ENCODE measurements around the gene FNDC3B.

FNDC3B gene

GRCh38 chr3:172052405-172052804 is 13.0 kb downstream of the FNDC3B start:
- Histone ChIP-seq H3K9ac (ENCODE audit: low read length) (no peak overlapping the region), H3K36me3 (ENCODE audit: insufficient read depth, low read length) (no peaks in the 10 kb centered on the region), H3K4me2 (ENCODE audit: low read length) (no peak overlapping the region), H3K4me1 (ENCODE audit: insufficient read depth, low read length, severe bottlenecking) (no peaks in the 10 kb centered on the region), H3K27ac (ENCODE audit: low read depth, low read length, poor library complexity, severe bottlenecking) (no peak overlapping the region), H3K9me3 (ENCODE audit: low read length) (no peaks in the 10 kb centered on the region), H3K9me2 (ENCODE audit: low read depth, low read length) (no peaks in the 10 kb centered on the region), H4K20me1 (ENCODE audit: insufficient read depth, low read length) (no peaks in the 10 kb centered on the region), H3K27me3 (ENCODE audit: insufficient read depth, low read length) (no peaks in the 10 kb centered on the region), H3K4me3 (ENCODE audit: low read depth, low read length, poor library complexity, severe bottlenecking) (no peak overlapping the region), H3F3A (ENCODE audit: insufficient read depth, low read length) (no peaks in the 10 kb centered on the region), H2AFZ (ENCODE audit: low read length) (no peak overlapping the region), H3K79me2 (ENCODE audit: insufficient read depth, low read length) (no peaks in the 10 kb centered on the region)
- TF ChIP-seq CTCF (IDR thresholded peaks at IDR 0.05; ENCODE audit: low read length) = no peak
- TF ChIP-seq EZH2 (IDR thresholded peaks at IDR 0.05; ENCODE audit: borderline replicate concordance, low read length) = no peak

- Histone ChIP-seq H3K27me3 (ENCODE audit: insufficient read depth, low read length) (no peaks in the 10 kb centered on the region), H3F3A (ENCODE audit: insufficient read depth, low read length) (no peaks in the 10 kb centered on the region), H3K4me2 (ENCODE audit: low read length) (no peak overlapping the region), H3K36me3 (ENCODE audit: insufficient read depth, low read length) (no peaks in the 10 kb centered on the region), H3K27ac (ENCODE audit: low read depth, low read length, poor library complexity, severe bottlenecking) (no peak overlapping the region), H3K9me2 (ENCODE audit: low read depth, low read length) (no peaks in the 10 kb centered on the region), H3K4me1 (ENCODE audit: insufficient read depth, low read length, severe bottlenecking) (no peaks in the 10 kb centered on the region), H3K9ac (ENCODE audit: low read length) (no peak overlapping the region), H3K4me3 (ENCODE audit: low read depth, low read length, poor library complexity, severe bottlenecking) (no peak overlapping the region), H3K79me2 (ENCODE audit: insufficient read depth, low read length) (no peaks in the 10 kb centered on the region), H2AFZ (ENCODE audit: low read length) (no peak overlapping the region), H3K9me3 (ENCODE audit: low read length) (no peaks in the 10 kb centered on the region), H4K20me1 (ENCODE audit: insufficient read depth, low read length) (no peaks in the 10 kb centered on the region)
- TF ChIP-seq EZH2 (IDR thresholded peaks at IDR 0.05; ENCODE audit: borderline replicate concordance, low read length) = no peak
- no peak for TF ChIP-seq CTCF (IDR thresholded peaks at IDR 0.05; ENCODE audit: low read length)
Measured at GRCh38 chr3:172054115-172054764, 14.9 kb downstream of the FNDC3B start.

- TF ChIP-seq EZH2 (IDR thresholded peaks at IDR 0.05; ENCODE audit: borderline replicate concordance, low read length) (no peak), CTCF (IDR thresholded peaks at IDR 0.05; ENCODE audit: low read length) (no peak)
- H3K4me3 ChIP-seq (ENCODE audit: low read depth, low read length, poor library complexity, severe bottlenecking) = no peak overlapping the region
Measured at GRCh38 chr3:172056416-172056815, 17.0 kb downstream of the FNDC3B start.

More at GRCh38 chr3:172056416-172056815, 17.0 kb downstream of the FNDC3B start:
- no peaks in the 10 kb centered on the region for H3K9me2 ChIP-seq (ENCODE audit: low read depth, low read length)
- no peaks in the 10 kb centered on the region for H3K27me3 ChIP-seq (ENCODE audit: insufficient read depth, low read length)
- H3K4me2 ChIP-seq (ENCODE audit: low read length) = no peak overlapping the region
- H3K36me3 ChIP-seq (ENCODE audit: insufficient read depth, low read length) = no peaks in the 10 kb centered on the region
- H2AFZ ChIP-seq (ENCODE audit: low read length) = no peak overlapping the region
- no peak overlapping the region for H3K9ac ChIP-seq (ENCODE audit: low read length)
- no peak overlapping the region for H3K27ac ChIP-seq (ENCODE audit: low read depth, low read length, poor library complexity, severe bottlenecking)
- no peaks in the 10 kb centered on the region for H3K79me2 ChIP-seq (ENCODE audit: insufficient read depth, low read length)
- H3K4me1 ChIP-seq (ENCODE audit: insufficient read depth, low read length, severe bottlenecking) = no peaks in the 10 kb centered on the region
- H3K9me3 ChIP-seq (ENCODE audit: low read length) = no peaks in the 10 kb centered on the region
- no peaks in the 10 kb centered on the region for H3F3A ChIP-seq (ENCODE audit: insufficient read depth, low read length)
- 0 out of 2 replicates have a peak, but pooled peaks cover 3% of the 10 kb centered on the region for H4K20me1 ChIP-seq (ENCODE audit: insufficient read depth, low read length)

Measured in OCI-LY1 (cell line).